H1 (cell line): ENCODE data around the gene GPR17. TPM values are rescaled to one million over a fixed set of nuclear protein-coding genes. Genes with fewer than 3 reads are reported as not detected.

Source experiments
- CREB1 ChIP-seq: IDR thresholded peaks from 2 replicates; pipeline ENCODE4 v1.6.1; 2012; ENCODE audit warnings: inconsistent platforms
- JUN ChIP-seq: IDR thresholded peaks from 2 replicates; pipeline ENCODE4 v1.6.1; 2011; ENCODE audit warnings: low read depth, mild to moderate bottlenecking, improper control_type of control experiment, low read length
- RNF2 ChIP-seq: fragments of 200-900, 300-1000 bp; sonication (generic); IDR thresholded peaks from 2 replicates; pipeline ENCODE4 v1.7.1; 2016; ENCODE audit warnings: borderline replicate concordance, low read depth, mild to moderate bottlenecking, antibody characterized with exemption, low read length; ENCODE audit not compliant: poor library complexity, severe bottlenecking; ENCODE audit errors: missing control alignments
- SP4 ChIP-seq: IDR thresholded peaks from 2 replicates; pipeline ENCODE4 v1.6.1; 2012; ENCODE audit warnings: low read length, inconsistent platforms
- polyA plus RNA-seq, 7 experiments: library from polyadenylated mRNA; depleted of rRNA in 3 of 7; stranded (reverse) in 5 of 7; unstranded in 2 of 7; fragments of >200 nt in 5 of 7; fragments of 200-250 nt in 2 of 7; gene quantifications; 1 replicate in 5 of 7; 2 replicates in 1 of 7; 4 replicates in 1 of 7; pipeline versions ENCODE4 v1.2.1 to v1.2.3, GENCODE V29; 2011 to 2013; ENCODE audit warnings: missing spikeins in 2 of 7, mixed read lengths in 2 of 7
- total RNA-seq: library from RNA; stranded (reverse); fragmentation: NEBNext Ultra II Directional; extraction: Animal tissue kit (Norgen Biotek cat#: 25700); gene quantifications from 2 replicates; pipeline ENCODE4 v1.2.1, GENCODE V29; 2021

Gene GPR17
- total and polyA plus RNA-seq, 2 of the 8 experiments (the other 6 are each of a cell fraction or from before 2014, with no cell fraction given): 0.03 TPM; not detected in 1

DNA sequence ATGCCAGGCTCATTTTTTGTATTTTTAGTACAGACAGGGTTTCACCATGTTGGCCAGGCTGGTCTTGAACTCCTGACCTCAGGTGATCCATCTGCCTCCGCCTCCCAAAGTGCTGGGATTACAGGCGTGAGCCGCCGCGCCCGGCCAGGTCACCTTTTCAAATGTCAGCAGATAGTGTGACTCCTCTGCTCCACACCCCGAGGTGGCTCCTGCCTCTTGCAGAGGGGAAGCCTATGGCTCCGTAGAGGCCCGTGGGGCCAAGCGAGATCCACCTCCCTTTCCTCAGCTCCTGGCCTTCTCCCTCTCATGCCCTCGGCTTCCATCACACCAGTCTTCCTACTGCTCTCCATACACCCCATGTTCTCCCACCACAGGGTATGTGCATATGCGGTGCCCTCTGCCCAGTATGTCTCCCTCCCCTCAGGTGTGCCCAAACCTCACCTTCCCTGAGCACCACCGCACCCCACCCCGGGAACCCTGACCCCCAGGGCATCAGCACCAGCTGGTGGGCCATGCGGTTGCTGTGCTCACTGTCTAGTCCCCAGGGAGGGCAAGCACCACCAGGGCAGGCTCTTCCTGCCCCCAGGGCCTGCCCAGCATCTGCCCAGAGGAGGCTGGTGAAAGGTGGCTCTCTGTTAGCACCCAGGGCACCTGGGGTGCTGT lies 10.7 kb downstream of the GPR17 start (continued):
- TF ChIP-seq RNF2 (no peak), SP4 (no peak), JUN (no peak), CREB1 (no peak)
